CD14-positive monocyte (primary cell): ENCODE results near the gene CLDN7. TPM values are rescaled to one million over a fixed set of nuclear protein-coding genes. Genes with fewer than 3 reads are reported as not detected.

Experiments used
- DNase-seq, 3 donors: peaks; one replicate each; pipeline ENCODE4 v3.0.0-alpha.2; 2011 to 2022
- H2AFZ ChIP-seq: 2 replicates; pipeline ENCODE4 v1.6.0; 2012; ENCODE audit warnings: mild to moderate bottlenecking, low read depth, low read length, inconsistent platforms; ENCODE audit not compliant: insufficient read depth, poor library complexity, severe bottlenecking
- H3K27ac ChIP-seq, 2 donors: 1 replicate in 1 of 2; 2 replicates in 1 of 2; pipeline ENCODE4 v1.5.1; 2012 to 2013; ENCODE audit warnings: low read length in 2 of 2, control low read depth in 1 of 2, inconsistent platforms in 1 of 2, low read depth in 1 of 2, mild to moderate bottlenecking in 1 of 2
- H3K27me3 ChIP-seq, 2 donors: one replicate each; pipeline versions ENCODE4 v1.6.0 to v1.6.1; 2011 to 2013; ENCODE audit warnings: low read length in 2 of 2; ENCODE audit not compliant: control insufficient read depth in 2 of 2, insufficient read depth in 2 of 2
- H3K36me3 ChIP-seq, 2 donors: replicated peaks in 1 of 2; 1 replicate in 1 of 2; 2 replicates in 1 of 2; pipeline versions ENCODE4 v1.5.1 to v1.6.1; 2012 to 2013; ENCODE audit warnings: low read length in 2 of 2, control low read depth in 1 of 2, inconsistent platforms in 1 of 2, mild to moderate bottlenecking in 1 of 2; ENCODE audit not compliant: insufficient read depth in 2 of 2, control insufficient read depth in 1 of 2
- H3K4me1 ChIP-seq, 2 donors: 1 replicate in 1 of 2; 2 replicates in 1 of 2; pipeline versions ENCODE4 v1.5.1 to v1.6.1; 2012 to 2013; ENCODE audit warnings: low read length in 2 of 2, control low read depth in 1 of 2, inconsistent platforms in 1 of 2, mild to moderate bottlenecking in 1 of 2, moderate library complexity in 1 of 2; ENCODE audit not compliant: insufficient read depth in 2 of 2, control insufficient read depth in 1 of 2
- H3K4me2 ChIP-seq: replicated peaks from 2 replicates; pipeline ENCODE3; 2012; ENCODE audit warnings: low read length, moderate library complexity, mild to moderate bottlenecking; ENCODE audit not compliant: poor library complexity, severe bottlenecking; ENCODE audit errors: extremely low read depth
- H3K4me3 ChIP-seq, 3 experiments: fragments of 200-600 bp in 1 of 3; sonication (generic) in 1 of 3; replicated peaks in 1 of 3; 1 replicate in 2 of 3; 2 replicates in 1 of 3; pipeline ENCODE4 v1.5.1; 2011 to 2013; ENCODE audit warnings: low read length in 3 of 3, mild to moderate bottlenecking in 3 of 3, control low read depth in 2 of 3, low read depth in 2 of 3, inconsistent platforms in 1 of 3, moderate library complexity in 1 of 3
- H3K79me2 ChIP-seq: 2 replicates; pipeline ENCODE4 v1.6.0; 2012; ENCODE audit warnings: mild to moderate bottlenecking, control low read depth, inconsistent platforms, low read length, moderate library complexity; ENCODE audit not compliant: insufficient read depth
- H3K9ac ChIP-seq: 2 replicates; pipeline ENCODE4 v1.6.0; 2017; ENCODE audit warnings: low read length, mild to moderate bottlenecking; ENCODE audit not compliant: insufficient read depth, poor library complexity, severe bottlenecking
- H3K9me3 ChIP-seq, 2 donors: replicated peaks in 1 of 2; 1 replicate in 1 of 2; 2 replicates in 1 of 2; pipeline versions ENCODE4 v1.5.1 to v1.6.1; 2012 to 2013; ENCODE audit warnings: low read length in 2 of 2, control low read depth in 1 of 2; ENCODE audit not compliant: control insufficient read depth in 1 of 2, insufficient read depth in 1 of 2
- H4K20me1 ChIP-seq: 2 replicates; pipeline ENCODE4 v1.6.0; 2012; ENCODE audit warnings: mild to moderate bottlenecking, low read length, control low read depth, moderate library complexity; ENCODE audit not compliant: insufficient read depth
- H3K27ac Mint-ChIP-seq, 7 donors: one replicate each; pipeline ENCODE4 v1.8.0; 2020; ENCODE audit warnings: mild to moderate bottlenecking in 7 of 7, mixed read lengths in 7 of 7, moderate library complexity in 6 of 7, inconsistent platforms in 2 of 7
- H3K27me3 Mint-ChIP-seq, 3 donors: one replicate each; pipeline ENCODE4 v1.8.0; 2021 to 2022; ENCODE audit warnings: low read depth in 3 of 3, mild to moderate bottlenecking in 3 of 3, mixed read lengths in 3 of 3, moderate library complexity in 3 of 3, inconsistent platforms in 1 of 3
- H3K36me3 Mint-ChIP-seq, 2 donors: one replicate each; pipeline ENCODE4 v1.8.0; 2020; ENCODE audit warnings: mixed read lengths in 2 of 2, inconsistent platforms in 1 of 2, mild to moderate bottlenecking in 1 of 2
- H3K4me1 Mint-ChIP-seq: one replicate; pipeline ENCODE4 v1.8.0; 2020; ENCODE audit warnings: mild to moderate bottlenecking, mixed read lengths
- H3K4me3 Mint-ChIP-seq, 2 donors: one replicate each; pipeline ENCODE4 v1.8.0; 2020; ENCODE audit warnings: mild to moderate bottlenecking in 2 of 2, mixed read lengths in 2 of 2, moderate library complexity in 1 of 2
- H3K9me3 Mint-ChIP-seq, 7 donors: one replicate each; pipeline ENCODE4 v1.8.0; 2020 to 2022; ENCODE audit warnings: mixed read lengths in 7 of 7, mild to moderate bottlenecking in 6 of 7, moderate library complexity in 6 of 7, inconsistent platforms in 2 of 7
- whole genome bisulfite sequencing: methylation state at CpG from one replicate; pipeline ENCODE4 v1.1.5; 2013; ENCODE audit warnings: missing lambda C conversion rate; ENCODE audit not compliant: insufficient coverage; 5-methylcytosine and 5-hydroxymethylcytosine counted together
- intact Hi-C, 2 donors: fragments of 100-400 bp; cut with micrococcal nuclease; formaldehyde crosslinking; loops; one replicate each; pipeline versions ENCODE4 v1.15.0 to v1.15.1; 2023
- polyA plus RNA-seq, 3 donors: library from polyadenylated mRNA; depleted of rRNA in 1 of 3; unstranded in 2 of 3; stranded (reverse) in 1 of 3; fragments of 300-500 nt in 2 of 3; fragments of >200 nt in 1 of 3; fragmentation: Illumina TruSeq in 2 of 3; gene quantifications; 1 replicate in 2 of 3; 2 replicates in 1 of 3; pipeline ENCODE4 v1.2.3, GENCODE V29; 2012 to 2021
- TF ChIP-seq, protein P1 (sequence below): fragments of 200-600 bp; IDR thresholded peaks from one replicate; pipeline ENCODE4 v1.8.0; 2022; ENCODE audit warnings: antibody characterized with exemption, mild to moderate bottlenecking

CLDN7 gene
- polyA plus RNA-seq, 3 donors, result 0.49 to 13.4 (median 2.1) TPM

- H3K27ac Mint-ChIP-seq, result peak overlapping the region in 1 of 7 donors; percentile 51
- 97% methylated on average over 6 of the region's 8 CpGs for WGBS
- H3K4me3 Mint-ChIP-seq, result no peak overlapping the region
- Histone ChIP-seq H3K79me2 (peaks cover 14% of the 10 kb centered on the region), H3K9me3 (peaks cover 0 to 3% of the 10 kb centered on the region in 2 donors), H2AFZ (no peak overlapping the region), H3K4me1 (peaks cover 21 to 37% of the 10 kb centered on the region in 2 donors), H3K4me2 (no peak overlapping the region), H3K9ac (no peak overlapping the region), H3K4me3 (no peak overlapping the region), H3K36me3 (peaks cover 26 to 53% of the 10 kb centered on the region in 2 donors), H3K27ac (no peak overlapping the region), H4K20me1 (no peaks in the 10 kb centered on the region), H3K27me3 (peaks cover 9 to 15% of the 10 kb centered on the region in 2 donors)
- H3K27me3 Mint-ChIP-seq, result peaks cover 10 to 23% (median 22%) of the 10 kb centered on the region in 3 donors
- no peak for DNase-seq
- peaks cover 27% of the 10 kb centered on the region for H3K4me1 Mint-ChIP-seq
- intact Hi-C loops, result loop anchor here in 1 of 2 donors (10.0 kb wide), 1 partner anchor 308 kb away; the partner anchor contains the start of gene SENP3
- H3K9me3 Mint-ChIP-seq, result peaks cover 0 to 6% (median 3%) of the 10 kb centered on the region in 7 donors
- peaks cover 44 to 63% of the 10 kb centered on the region in 2 donors for H3K36me3 Mint-ChIP-seq
- TF ChIP-seq, protein P1, sequence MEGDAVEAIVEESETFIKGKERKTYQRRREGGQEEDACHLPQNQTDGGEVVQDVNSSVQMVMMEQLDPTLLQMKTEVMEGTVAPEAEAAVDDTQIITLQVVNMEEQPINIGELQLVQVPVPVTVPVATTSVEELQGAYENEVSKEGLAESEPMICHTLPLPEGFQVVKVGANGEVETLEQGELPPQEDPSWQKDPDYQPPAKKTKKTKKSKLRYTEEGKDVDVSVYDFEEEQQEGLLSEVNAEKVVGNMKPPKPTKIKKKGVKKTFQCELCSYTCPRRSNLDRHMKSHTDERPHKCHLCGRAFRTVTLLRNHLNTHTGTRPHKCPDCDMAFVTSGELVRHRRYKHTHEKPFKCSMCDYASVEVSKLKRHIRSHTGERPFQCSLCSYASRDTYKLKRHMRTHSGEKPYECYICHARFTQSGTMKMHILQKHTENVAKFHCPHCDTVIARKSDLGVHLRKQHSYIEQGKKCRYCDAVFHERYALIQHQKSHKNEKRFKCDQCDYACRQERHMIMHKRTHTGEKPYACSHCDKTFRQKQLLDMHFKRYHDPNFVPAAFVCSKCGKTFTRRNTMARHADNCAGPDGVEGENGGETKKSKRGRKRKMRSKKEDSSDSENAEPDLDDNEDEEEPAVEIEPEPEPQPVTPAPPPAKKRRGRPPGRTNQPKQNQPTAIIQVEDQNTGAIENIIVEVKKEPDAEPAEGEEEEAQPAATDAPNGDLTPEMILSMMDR, result no peak
These were observed 5.4 kb downstream of the CLDN7 start for GRCh38 chr17:7256766-7257456.

DNA sequence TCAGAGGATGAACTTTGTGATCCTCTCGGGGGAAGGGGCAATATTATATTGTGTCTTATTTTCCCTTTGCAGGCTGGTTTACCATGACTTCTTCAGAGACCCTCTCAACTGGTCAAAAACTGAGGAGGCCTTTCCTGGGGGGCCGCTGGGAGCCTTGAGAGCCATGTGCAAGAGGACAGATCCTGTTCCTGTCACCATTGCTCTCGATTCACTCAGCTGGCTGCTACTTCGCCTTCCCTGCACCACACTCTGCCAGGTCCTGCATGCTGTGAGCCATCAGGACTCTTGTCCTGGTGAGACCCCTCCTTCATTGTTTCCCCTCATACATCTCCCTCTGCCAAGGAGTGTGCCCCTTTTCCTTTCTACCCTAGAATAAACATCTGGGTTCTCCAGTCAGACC, 7.8 kb downstream of the CLDN7 start:
- intact Hi-C loops, result loop anchor here (5.0 to 10.0 kb wide), 4 partner anchors 37 to 310 kb away; partner anchors contain the start of genes ACADVL (in 1 of the 2), DLG4 (in 1 of the 2), EIF5A (in 1 of the 2) and SENP3 (in 1 of the 2)
- TF ChIP-seq, protein P1, result no peak
- Histone ChIP-seq H3K36me3 (peaks cover 26 to 51% of the 10 kb centered on the region in 2 donors), H4K20me1 (no peaks in the 10 kb centered on the region), H3K79me2 (peaks cover 36% of the 10 kb centered on the region), H3K4me2 (no peak overlapping the region), H3K4me1 (peaks cover 27 to 38% of the 10 kb centered on the region in 2 donors), H3K27ac (no peak overlapping the region), H3K9ac (no peak overlapping the region), H3K27me3 (no peaks in the 10 kb centered on the region), H3K9me3 (no peaks in the 10 kb centered on the region), H3K4me3 (no peak overlapping the region), H2AFZ (no peak overlapping the region)
- Mint-ChIP-seq H3K27me3 (peaks cover 0 to 1% (median under 1%) of the 10 kb centered on the region in 3 donors), H3K4me1 (peaks cover 33% of the 10 kb centered on the region), H3K36me3 (peaks cover 37 to 57% of the 10 kb centered on the region in 2 donors), H3K27ac (peak overlapping the region in 1 of 7 donors; percentile 18), H3K4me3 (no peak overlapping the region), H3K9me3 (no peaks in the 10 kb centered on the region)
- 94% methylated on average over 3 of the region's 4 CpGs for WGBS
- no peak for DNase-seq
